Hematopoietic multipotent progenitor cell treated with erythropoietin and hydrocortisone succinate and interleukin-3 and kit ligand, for 8 days (in vitro differentiated cells): ENCODE measurements around the gene LINGO4.
"Not testable (repeated sequence)": the region's sequence is repeated elsewhere in the genome, so short reads cannot be mapped to it uniquely, and the experiment has no call there.

Source experiments
- DNase-seq: peaks from one replicate; pipeline ENCODE4 v3.0.0-alpha.2; 2015

The LINGO4 gene

DNA sequence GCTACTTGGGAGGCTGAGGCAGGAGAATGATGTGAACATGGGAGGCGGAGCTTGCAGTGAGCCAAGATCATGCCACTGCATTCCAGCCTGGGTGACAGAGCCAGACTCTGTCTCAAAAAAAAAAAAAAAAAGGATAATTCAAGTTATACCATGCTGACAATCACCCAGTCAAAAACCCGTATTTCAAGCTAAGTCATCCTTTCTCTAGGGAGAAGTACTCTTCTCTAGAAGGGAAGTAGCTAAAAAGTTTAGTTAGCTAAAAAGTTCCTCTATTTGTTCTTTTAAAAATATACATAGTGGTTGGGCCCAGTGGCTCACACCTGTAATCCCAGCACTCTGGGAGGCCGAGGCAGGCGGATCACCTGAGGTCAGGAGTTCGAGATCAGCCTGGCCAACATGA is 24.5 kb downstream of the LINGO4 start:
- not testable (repeated sequence) for DNase-seq

- DNase-seq = no peak
These were observed 25.4 kb downstream of the LINGO4 start for GRCh38 chr1:151779852-151780251.

DNA sequence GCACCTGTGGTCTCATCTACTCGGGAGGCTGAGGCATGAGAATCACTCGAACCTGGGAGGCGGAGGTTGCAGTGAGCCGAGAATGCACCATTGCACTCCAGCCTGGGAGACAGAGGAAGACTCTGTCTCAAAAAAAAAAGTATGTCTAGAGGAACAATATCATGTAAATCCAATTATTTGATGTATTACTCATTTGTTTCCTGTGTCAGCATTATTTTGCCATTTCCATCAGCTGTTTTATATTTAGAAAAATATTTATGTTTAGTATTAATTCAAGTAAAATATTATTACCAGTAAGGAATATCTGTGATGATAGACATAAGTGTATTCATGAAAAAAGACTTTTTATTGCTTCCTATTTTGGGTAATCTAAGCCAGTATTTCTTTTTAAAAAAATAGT is 27.9 kb downstream of the LINGO4 start:
- no peak for DNase-seq

- no peak for DNase-seq
These were observed 28.6 kb downstream of the LINGO4 start for GRCh38 chr1:151776665-151777062.

DNA sequence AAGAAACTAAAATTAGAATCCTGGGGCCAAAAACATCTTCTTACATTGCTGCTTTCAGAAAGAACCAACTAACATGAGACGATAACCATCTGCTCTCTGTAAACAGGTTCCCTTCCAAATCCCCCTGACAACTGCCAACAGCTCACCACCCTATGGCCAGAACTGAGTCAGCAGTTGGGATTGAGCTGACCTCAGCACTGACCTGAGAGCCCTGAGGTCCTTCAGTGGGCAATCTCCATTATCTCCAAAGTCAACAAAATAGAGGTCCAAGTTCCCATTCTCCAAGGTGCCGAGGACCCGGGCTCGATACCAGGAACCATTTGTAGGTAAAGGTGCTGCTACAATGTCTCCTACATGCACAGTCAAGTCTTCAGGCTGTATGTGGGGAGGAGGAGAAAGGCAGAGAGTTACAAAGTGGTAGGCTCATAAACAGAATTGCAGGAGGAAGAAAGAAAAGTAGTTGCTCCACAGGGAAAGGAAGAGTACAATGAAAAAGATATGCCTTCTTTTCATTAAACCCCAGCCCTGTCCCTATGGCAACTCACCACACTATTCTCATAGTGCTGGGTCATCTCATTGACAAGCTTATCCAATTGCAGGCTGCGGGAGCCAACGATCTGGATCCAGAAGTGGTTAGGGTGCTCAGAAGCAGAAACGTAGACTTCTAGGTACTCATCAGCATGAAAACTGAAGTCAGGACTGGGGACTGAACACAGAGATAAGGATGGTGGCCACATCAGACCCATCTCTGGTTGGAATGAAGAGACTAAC is 29.1 kb downstream of the LINGO4 start:
- DNase-seq = peak; percentile 54

DNA sequence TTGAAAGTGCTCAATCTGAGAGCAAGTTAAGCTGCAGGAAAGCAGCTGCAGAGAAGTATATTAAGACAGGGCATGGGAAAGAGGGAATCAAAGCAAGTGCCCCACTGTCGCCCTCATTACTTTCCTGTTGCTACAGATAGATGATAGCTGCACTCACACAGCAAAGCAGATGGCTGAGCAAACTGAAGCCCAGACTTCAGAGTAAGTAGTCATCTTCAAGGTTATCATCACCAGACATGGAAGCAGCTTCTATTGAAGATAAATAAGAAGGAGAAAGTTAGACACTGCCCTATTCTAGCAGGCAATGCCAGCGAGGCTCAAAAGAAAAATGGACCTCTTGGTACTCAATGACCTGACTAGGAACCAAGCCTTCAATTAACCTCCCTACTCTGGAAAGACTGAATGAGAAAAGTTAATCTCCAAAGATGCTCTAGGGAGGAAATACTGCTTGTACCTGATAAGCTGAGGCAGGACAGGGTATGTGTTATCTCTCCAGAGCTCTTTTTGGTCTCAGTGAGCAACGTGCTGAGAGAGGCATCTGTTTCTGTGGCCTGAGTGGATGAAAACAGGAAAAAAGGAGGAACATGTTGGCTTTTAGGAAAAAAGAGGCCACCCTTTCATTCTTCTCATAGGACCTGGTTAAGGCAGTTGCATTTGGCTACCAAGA is 30.8 kb downstream of the LINGO4 start:
- peak; percentile 88 for DNase-seq

DNA sequence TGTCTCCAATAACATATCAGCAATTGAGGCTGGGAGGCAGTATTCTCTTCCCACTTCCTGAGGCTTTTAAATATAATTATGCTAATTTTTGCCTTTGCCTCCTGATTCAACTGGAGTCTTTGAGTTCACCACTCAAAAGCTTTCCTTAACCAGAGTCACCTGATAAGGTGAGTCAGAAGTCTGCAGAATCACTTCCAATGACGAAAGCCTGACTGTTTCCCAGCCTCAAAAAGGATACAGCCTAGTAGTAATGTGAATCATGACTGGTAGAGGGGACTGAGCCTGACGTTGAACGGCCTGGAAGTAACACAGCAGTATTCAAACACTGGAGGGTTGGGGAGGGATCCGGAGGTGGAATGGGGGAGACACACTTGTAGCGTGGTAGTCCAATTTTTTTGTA is 31.5 kb downstream of the LINGO4 start:
- no peak for DNase-seq

GRCh38 chr1:151769270-151769669 is 35.9 kb downstream of the LINGO4 start:
- not testable (repeated sequence) for DNase-seq

DNA sequence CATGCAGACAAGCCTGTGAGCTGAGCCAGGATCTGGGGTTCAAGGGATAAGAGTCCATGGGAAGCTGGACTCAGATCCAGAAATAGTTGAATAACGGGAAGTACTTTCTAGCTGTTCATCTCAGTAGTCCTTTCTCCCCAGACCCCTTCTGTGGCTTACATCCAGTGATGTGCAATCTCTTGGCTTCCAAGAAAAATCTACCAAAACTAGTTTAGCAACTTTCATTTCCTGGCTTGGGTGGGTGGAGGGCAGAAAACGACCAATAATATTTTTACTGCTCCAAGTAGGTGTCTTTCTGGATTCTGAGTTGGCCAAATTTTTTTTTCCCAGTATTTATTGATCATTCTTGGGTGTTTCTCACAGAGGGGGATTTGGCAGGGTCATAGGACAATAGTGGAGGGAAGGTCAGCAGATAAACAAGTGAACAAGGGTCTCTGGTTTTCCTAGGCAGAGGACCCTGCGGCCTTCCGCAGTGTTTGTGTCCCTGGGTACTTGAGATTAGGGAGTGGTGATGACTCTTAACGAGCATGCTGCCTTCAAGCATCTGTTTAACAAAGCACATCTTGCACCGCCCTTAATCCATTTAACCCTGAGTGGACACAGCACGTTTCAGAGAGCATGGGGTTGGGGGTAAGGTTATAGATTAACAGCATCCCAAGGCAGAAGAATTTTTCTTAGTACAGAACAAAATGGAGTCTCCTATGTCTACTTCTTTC is 36.7 kb downstream of the LINGO4 start:
- not testable (repeated sequence) for DNase-seq

DNA sequence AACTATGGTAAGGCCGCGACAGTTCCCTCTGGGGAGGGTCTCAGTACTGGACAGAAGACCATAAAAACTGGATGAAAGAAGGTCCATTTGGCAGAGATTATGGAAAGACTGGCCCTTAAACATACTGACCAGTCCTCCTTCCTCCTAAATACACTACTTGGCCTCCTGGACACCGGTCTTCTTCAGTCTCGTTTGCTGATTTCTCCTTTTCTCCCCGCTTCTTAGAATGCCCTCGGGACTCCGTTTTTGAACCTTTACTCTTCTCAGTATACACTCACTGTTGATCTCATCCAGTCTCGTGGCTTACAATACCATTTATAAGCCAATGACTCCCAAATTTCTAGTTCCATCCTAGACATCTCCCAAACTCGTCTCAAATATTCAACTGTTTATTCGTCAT is 41.2 kb downstream of the LINGO4 start:
- DNase-seq = no peak

- peak; percentile 85 for DNase-seq
These were observed 42.0 kb downstream of the LINGO4 start, which contains the start of gene MRPL9 for GRCh38 chr1:151762941-151763921. Gene MRPL9 (minus strand): TSS chr1:151763496. CDS start chr1:151763479, 17 bp downstream.

DNA sequence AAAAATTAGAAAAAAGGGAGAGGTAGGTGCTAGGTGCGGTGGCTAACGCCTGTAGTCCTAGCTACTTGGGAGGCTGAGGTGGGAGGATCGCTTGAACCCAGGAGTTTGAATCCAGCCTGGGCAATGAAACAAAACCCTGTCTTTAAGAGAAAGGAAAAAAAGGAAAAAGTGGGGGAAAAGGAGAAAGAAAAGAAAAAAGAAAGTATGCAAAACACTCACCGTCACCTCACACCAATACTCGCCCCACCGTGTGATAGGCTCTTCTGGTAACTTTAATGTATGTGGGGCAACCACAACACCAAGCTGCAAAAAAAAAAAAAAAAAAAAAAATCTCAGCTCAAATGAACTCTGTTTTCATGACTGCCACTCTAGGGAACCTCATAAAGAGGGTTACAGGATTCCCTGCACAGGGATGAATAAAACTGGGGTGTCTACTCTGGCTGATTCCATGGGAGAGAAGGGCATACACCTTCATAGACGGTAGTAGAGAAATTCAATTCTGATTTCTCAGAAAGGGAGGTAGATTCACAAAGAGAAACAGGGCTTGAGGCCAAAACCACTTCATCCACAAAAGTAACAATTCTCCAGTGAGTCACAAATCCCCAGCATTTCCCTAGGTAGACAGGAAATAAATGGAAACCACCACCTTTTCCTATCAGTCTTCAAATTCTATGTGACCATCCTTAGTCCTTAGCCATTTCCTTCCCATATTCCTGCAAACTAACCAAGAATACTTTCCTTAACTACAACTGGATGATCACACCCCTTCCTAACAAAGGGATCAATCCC is 44.4 kb downstream of the LINGO4 start:
- DNase-seq = no peak

- no peak for DNase-seq
These were observed 46.0 kb downstream of the LINGO4 start for GRCh38 chr1:151759241-151759640.

DNA sequence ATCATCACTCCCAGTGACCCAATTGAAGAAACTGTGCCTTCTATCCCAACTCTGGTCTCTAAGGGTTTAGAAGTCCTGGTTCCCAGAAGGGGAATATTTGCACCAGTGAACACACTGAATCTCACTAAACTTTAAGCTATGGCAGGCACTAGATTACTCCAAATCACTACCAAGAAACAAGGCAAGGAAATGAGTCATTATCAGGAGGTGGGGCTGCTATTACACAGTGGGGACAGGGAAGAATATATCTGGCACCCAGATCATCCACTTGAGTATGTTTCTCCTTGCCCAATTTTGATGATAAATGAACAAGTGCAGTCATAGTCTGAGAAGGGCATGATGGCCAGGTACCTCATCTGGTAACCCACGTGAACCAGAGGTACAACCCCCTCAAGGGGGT is 48.9 kb downstream of the LINGO4 start:
- DNase-seq = no peak
